ENCODE results near the gene RALGAPA2. TPM values are rescaled to one million over a fixed set of nuclear protein-coding genes. Genes with fewer than 3 reads are reported as not detected.

The RALGAPA2 gene
- total and polyA plus RNA-seq, 2 experiments from 2014 or later, result 13.1 to 43.4 TPM

GRCh38 chr20:20491784-20492264 lies 220.6 kb downstream of the RALGAPA2 start:
- H3K27ac Mint-ChIP-seq, result peak overlapping the region; percentile 74
- no peak overlapping the region for H3K4me3 Mint-ChIP-seq
- no peaks in the 10 kb centered on the region; the same call in 2 of the 3 replicates for H3K9me3 Mint-ChIP-seq
- Histone ChIP-seq H3K79me2 (replicated peaks; ENCODE audit: insufficient read depth) (no peaks in the 10 kb centered on the region), H3K4me1 (ENCODE audit: insufficient read depth) (peaks cover 50% of the 10 kb centered on the region), H3K27me3 (ENCODE audit: insufficient read depth) (no peaks in the 10 kb centered on the region), H4K20me1 (replicated peaks; ENCODE audit: insufficient read depth) (no peaks in the 10 kb centered on the region), H3K4me3 (no peak overlapping the region), H3K27ac (ENCODE audit: low read depth) (peak overlapping the region; percentile 26; the same call in 1 of the 2 replicates), H2AFZ (no peak overlapping the region), H3K36me3 (ENCODE audit: insufficient read depth) (no peaks in the 10 kb centered on the region), H3K9me2 (ENCODE audit: insufficient read depth) (no peaks in the 10 kb centered on the region), H3F3A (replicated peaks; ENCODE audit: low read depth) (no peaks in the 10 kb centered on the region), H3K4me2 (peak overlapping the region; percentile 27; the same call in 1 of the 2 replicates)
- no peaks in the 10 kb centered on the region for H3K36me3 Mint-ChIP-seq (ENCODE audit: low read depth)
- peaks cover 48% of the 10 kb centered on the region for H3K4me1 Mint-ChIP-seq
- peaks cover under 1% of the 10 kb centered on the region for H3K27me3 Mint-ChIP-seq (ENCODE audit: insufficient read depth, low read depth, poor library complexity)
- TF ChIP-seq CTCF (conservative IDR thresholded peaks at IDR 0.05; ENCODE audit: low read depth in 2 of 2) (no peak), ETS1 (IDR thresholded peaks at IDR 0.05) (no peak), JUNB (IDR thresholded peaks at IDR 0.05; ENCODE audit: unreplicated experiment) (no peak), STAT1 (IDR thresholded peaks at IDR 0.05; ENCODE audit: unreplicated experiment) (no peak), ZNF331 (CRISPR knock-in tag; IDR thresholded peaks at IDR 0.05; ENCODE audit: low read depth) (no peak), REST (IDR thresholded peaks at IDR 0.05; ENCODE audit: unreplicated experiment) (no peak), EZH2 (IDR thresholded peaks at IDR 0.05; ENCODE audit: low read depth, unreplicated experiment) (no peak), CREB1 (CRISPR knock-in tag; IDR thresholded peaks at IDR 0.05; ENCODE audit: low read depth) (no peak), POLR2AphosphoS5 (IDR thresholded peaks at IDR 0.05; ENCODE audit: low read depth) (no peak), ZNF114 (CRISPR knock-in tag; IDR thresholded peaks at IDR 0.05) (no peak), NANOG (IDR thresholded peaks at IDR 0.05; ENCODE audit: borderline replicate concordance) (no peak), EZH2phosphoT487 (IDR thresholded peaks at IDR 0.05; ENCODE audit: unreplicated experiment) (no peak)
- no peak for DNase-seq (ENCODE audit: low spot score)
- ATAC-seq, result no peak
